GM18511 (cell line): Measurements from ENCODE around the gene MASP2.
"Not testable (repeated sequence)": the region's sequence is repeated elsewhere in the genome, so short reads cannot be mapped to it uniquely, and the experiment has no call there.

ENCODE experiments used
- ATAC-seq: cut with Tn5 transposase; IDR thresholded peaks from one replicate; pipeline ENCODE4 v1.9.1; 2021; ENCODE audit warnings: mild to moderate bottlenecking, moderate library complexity; ENCODE audit not compliant: unreplicated experiment

Gene MASP2

GRCh38 chr1:11058595-11059154 lies 11.6 kb upstream of the MASP2 start:
- no peak for ATAC-seq

- ATAC-seq: no peak
These were observed 11.0 kb upstream of the MASP2 start for GRCh38 chr1:11058026-11058425.

GRCh38 chr1:11057477-11057876 lies 10.4 kb upstream of the MASP2 start:
- no peak for ATAC-seq

DNA sequence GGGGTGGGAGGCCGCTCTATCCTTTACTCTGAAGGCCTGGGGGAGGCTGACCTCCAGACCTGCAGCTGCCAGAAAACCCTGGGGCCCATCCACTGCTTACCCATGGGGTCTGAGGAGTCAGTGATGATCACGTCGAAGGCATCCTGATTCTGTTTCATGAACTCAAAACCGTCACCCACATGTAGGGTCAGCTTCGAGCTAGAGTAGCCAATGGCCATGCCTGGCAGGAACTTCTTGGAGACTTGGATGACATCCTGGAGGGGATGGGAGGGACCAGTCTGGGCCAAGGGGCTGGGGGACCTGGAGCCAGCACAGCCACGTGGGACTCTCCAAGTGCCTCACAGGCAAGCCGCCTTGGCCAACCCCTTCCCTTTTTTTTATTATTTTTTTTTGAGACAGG lies 9.5 kb upstream of the MASP2 start:
- ATAC-seq: no peak

DNA sequence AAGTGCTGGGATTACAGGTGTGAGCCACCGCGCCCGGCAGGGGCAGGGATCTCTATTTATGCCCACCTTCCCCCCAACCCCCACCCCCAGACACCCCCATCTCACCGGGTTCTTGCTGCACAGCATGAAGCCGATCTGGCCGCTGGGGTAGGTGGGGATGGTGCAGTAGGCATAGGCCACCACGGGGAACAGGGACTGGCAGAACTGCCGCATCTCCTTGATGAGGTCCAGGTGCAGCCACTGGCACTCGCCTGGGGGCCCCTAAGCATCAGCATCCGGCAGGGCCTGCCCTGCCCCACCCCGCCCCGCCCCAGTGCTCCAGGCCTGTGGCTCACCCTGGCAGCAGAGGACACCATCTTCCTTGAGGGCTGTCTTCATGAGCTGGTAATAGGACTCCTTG lies 8.6 kb upstream of the MASP2 start:
- ATAC-seq: no peak

DNA sequence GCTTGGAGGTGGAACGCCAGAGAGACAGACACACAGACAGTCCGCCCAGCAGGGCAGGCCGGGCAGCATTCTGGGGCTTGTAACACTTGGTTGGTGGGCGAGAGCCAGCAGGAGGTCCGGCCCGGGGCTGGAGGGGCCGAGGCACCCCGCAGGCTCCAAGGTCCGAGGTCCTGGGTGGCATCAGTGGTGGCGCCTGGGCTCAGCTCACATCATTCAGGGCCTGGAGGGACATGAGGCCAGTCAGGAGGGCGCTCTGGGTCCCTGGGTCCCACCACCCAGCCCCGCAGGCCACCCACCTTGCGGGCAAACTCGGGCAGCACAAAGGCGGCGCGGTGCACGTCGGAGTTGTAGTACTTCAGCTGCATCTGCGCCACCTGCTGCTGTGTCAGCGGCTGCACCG lies 7.6 kb upstream of the MASP2 start:
- no peak for ATAC-seq

DNA sequence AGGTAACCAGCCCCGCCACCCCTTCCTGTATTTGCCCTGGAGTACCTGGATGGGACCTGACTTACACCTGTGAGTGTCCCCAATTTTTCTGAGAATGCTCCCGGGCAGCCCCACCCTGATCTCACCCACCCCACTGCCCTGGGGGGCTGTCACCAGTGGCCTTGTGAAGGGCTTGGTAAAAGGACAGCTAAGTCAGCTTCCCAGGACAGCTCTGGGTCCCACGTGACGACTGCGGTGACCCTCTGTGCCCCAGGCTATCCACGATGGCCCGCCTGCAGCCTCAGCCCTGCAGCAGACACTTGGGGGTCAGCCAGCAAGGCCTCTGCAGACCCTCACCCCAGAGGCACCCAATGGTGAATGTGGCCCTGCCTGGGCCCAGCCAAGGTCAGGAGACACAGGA lies 7.1 kb upstream of the MASP2 start:
- ATAC-seq: no peak

DNA sequence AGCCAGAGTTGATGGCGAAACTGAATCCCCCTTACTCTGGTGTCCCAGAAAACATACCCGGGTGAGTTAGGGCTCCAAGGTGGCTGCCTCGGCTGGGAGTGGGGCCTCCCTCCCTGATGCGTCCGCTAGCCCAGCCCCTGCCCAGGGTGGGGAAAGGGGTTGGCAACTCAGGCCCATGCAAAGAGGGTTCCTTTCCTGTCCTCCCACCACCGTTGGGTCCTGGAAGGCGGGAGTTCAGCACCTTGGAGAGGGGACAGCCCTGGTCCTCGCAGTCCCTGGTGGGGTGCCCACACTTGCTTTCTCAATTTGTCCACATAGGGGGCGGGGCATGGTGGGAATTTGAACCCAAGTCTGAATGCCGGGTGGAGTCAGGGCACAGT lies 6.7 kb upstream of the MASP2 start:
- ATAC-seq: no peak

DNA sequence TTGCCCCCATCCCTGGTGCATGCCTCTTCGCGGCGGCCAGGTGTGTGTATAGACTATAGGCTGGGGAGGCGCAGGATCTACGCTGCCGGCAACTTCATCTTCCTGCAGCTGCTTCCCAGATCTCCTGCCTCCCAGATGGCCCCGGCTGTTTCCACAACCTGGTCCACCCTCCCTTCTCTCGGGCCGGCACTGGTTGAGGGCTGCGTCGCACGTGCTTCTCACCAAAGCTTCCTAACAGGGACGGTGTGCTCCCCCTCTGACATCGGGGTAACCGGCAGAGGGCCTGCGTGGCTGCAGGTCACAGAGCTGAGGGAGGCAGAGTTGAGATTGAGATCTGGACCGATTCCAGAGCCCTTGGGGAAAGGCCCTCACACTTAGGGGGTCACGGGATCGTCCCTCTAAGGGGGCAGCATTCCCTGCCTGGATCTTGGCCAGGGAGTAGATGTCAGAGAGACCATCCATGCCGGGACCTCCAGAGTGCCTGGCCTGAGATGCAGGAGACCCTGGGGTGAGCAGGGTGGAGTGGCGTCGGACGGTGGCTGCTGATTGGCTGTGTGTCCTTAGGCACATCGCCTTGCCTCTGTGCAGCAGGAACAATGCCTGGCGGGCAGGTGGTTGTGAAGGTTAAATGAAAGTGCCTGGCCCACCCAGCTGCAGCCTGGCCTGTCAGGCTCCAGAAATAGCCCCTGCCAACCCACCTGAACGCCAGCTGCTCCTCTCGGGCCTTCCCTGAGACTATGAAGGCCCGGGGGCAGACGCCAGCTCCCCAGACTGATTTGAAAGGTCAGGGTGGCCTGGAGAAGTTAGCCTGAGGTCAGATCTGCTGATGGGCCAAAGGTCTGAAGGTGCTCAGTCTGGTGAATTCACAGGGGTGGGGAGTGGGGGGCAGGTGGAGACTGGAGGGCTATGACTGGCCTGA lies 6.1 kb upstream of the MASP2 start:
- ATAC-seq: no peak

- ATAC-seq: no peak
These were observed 4.9 kb upstream of the MASP2 start for GRCh38 chr1:11051781-11052511.

DNA sequence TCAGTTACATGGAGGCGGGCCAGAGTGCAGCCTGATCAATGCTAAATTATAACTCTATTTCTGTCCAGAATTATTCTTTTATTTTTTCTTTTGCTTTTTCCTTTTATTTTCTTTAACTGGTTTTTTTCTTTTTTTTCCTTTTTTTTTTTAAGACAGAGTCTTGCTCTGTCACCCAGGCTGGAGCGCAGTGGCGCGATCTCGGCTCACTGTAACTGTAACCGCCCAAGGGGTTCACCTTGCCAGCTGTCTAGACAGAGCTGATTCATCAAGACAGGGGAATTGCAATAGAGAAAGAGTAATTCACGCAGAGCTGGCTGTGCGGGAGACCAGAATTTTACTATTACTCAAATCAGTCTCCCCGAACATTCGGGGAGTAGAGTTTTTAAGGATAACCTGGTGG lies 4.1 kb upstream of the MASP2 start:
- not testable (repeated sequence) for ATAC-seq

- no peak for ATAC-seq
These were observed 821 bp downstream of the MASP2 start for GRCh38 chr1:11046270-11046566.

GRCh38 chr1:11045428-11046269 lies 1.4 kb downstream of the MASP2 start:
- ATAC-seq: no peak

- ATAC-seq: no peak
These were observed 2.1 kb downstream of the MASP2 start for GRCh38 chr1:11044849-11045427.

- ATAC-seq: no peak
These were observed 2.8 kb downstream of the MASP2 start for GRCh38 chr1:11044086-11044848.

DNA sequence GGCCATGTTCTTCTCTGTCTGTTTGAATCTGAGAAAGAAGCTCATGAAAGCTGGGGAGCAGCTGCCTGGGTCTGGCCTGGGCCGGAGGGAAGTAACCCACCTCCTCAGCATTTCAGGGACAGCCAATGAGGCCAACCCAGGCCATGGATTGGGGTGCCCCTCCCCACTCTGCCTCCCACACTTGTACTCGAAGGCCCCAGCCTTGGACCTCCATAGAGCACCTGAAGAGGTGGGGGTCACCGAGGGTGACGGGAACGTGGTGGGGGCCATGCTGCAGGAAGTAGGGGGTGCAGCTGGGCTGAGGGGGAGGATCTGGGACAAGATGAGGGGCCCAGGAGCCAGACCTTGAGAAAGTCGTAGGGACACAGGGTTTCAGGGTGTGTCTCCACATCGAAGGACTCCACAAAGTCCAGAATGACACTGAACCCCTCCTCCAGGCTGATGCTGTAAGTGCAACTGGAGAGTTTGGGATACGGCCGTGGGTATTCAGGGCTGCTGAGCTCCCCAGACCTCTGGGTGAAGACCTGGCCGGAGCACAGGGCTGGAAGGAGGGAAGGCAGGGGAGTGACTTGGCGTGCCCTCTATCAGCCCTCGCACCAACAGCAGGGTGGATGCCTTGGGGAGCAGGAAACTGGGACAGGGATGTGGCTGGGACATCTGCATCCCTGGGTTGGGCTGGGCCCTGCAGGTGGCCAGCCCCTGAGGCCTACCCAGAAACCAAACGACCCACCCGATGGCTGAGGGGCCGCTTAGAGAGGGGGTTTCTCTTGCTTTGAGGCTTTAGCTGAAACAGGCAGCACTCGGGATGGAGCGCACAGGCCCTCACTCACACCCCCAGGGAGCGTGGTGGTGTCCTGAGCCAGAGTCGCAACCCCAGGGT lies 3.8 kb downstream of the MASP2 start:
- no peak for ATAC-seq

- no peak for ATAC-seq
These were observed 5.0 kb downstream of the MASP2 start for GRCh38 chr1:11042065-11042464.

DNA sequence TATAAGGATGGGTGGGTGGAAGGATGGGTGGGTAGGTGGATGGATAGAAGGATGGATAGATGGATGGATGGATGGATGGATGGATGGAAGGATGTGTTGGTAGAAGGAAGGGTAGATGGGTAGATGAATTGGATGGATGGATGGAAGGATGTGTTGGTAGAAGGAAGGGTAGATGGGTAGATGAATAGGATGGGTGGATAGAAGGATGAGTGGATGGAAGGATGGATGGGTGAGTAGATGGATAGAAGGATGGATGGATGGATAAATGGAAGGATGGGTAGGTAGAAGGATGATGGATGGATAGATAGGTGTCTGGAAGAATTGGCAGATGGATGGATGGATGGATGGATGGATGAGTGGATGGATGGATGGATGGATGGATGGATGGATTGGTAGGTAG lies 6.0 kb downstream of the MASP2 start:
- no peak for ATAC-seq

- ATAC-seq: not testable (repeated sequence)
These were observed 7.0 kb downstream of the MASP2 start for GRCh38 chr1:11040105-11040429.
